Activated CD8-positive, alpha-beta memory T cell treated with anti-CD3 and anti-CD28 coated beads for 48 hours (primary cell): ENCODE measurements around the gene HMG20B.

Experiments
- DNase-seq, 3 experiments: peaks; one replicate each; pipeline ENCODE4 v3.0.0-alpha.2; 2020; ENCODE audit warnings: low read depth in 2 of 3, low spot score in 2 of 3

Gene HMG20B

GRCh38 chr19:3605770-3606169 is 33.0 kb downstream of the HMG20B start:
- no peak for DNase-seq

GRCh38 chr19:3606174-3606689 is 33.5 kb downstream of the HMG20B start:
- no peak for DNase-seq

GRCh38 chr19:3606690-3607289 is 34.0 kb downstream of the HMG20B start, which contains the start of gene TBXA2R:
TSS of gene TBXA2R (minus strand) at chr19:3606875. CDS start at chr19:3600634, 6,241 bp downstream.
- DNase-seq = peak in 2 of 3 experiments; percentile 42 to 52

GRCh38 chr19:3607303-3608078 is 34.7 kb downstream of the HMG20B start:
- no peak for DNase-seq

GRCh38 chr19:3608079-3608641 is 35.4 kb downstream of the HMG20B start:
- DNase-seq = no peak

GRCh38 chr19:3608750-3609322 is 36.1 kb downstream of the HMG20B start:
- no peak for DNase-seq

GRCh38 chr19:3609779-3610719 is 37.3 kb downstream of the HMG20B start:
- DNase-seq = no peak

- DNase-seq = no peak
Observed at GRCh38 chr19:3610745-3611717, 38.3 kb downstream of the HMG20B start.

GRCh38 chr19:3611841-3612240 is 39.1 kb downstream of the HMG20B start:
- no peak for DNase-seq

GRCh38 chr19:3612330-3612729 is 39.6 kb downstream of the HMG20B start:
- DNase-seq = no peak

- DNase-seq = no peak
Observed at GRCh38 chr19:3612901-3613741, 40.4 kb downstream of the HMG20B start.

GRCh38 chr19:3613818-3614661 is 41.3 kb downstream of the HMG20B start:
- no peak for DNase-seq

- DNase-seq = no peak
Observed at GRCh38 chr19:3614858-3615505, 42.2 kb downstream of the HMG20B start.

GRCh38 chr19:3615524-3616135 is 42.9 kb downstream of the HMG20B start:
- DNase-seq = no peak

- DNase-seq = no peak
Observed at GRCh38 chr19:3617463-3617862, 44.7 kb downstream of the HMG20B start.

- DNase-seq = peak in 1 of 3 experiments; percentile 58
Observed at GRCh38 chr19:3618144-3618810, 45.5 kb downstream of the HMG20B start.
